DMS 273 treated with DMSO at 0.1 percent for 48 hours (cell line): ENCODE results near the gene MASTL.
A peak's percentile ranks its signal among the peaks of the same experiment; 100 is the strongest.
"Not testable (repeated sequence)": the region's sequence is repeated elsewhere in the genome, so short reads cannot be mapped to it uniquely, and the experiment has no call there.

Source experiments
- DNase-seq: peaks from one replicate; lab custom pipeline; 2025; lab: John Stamatoyannopoulos, UW

Gene MASTL

DNA sequence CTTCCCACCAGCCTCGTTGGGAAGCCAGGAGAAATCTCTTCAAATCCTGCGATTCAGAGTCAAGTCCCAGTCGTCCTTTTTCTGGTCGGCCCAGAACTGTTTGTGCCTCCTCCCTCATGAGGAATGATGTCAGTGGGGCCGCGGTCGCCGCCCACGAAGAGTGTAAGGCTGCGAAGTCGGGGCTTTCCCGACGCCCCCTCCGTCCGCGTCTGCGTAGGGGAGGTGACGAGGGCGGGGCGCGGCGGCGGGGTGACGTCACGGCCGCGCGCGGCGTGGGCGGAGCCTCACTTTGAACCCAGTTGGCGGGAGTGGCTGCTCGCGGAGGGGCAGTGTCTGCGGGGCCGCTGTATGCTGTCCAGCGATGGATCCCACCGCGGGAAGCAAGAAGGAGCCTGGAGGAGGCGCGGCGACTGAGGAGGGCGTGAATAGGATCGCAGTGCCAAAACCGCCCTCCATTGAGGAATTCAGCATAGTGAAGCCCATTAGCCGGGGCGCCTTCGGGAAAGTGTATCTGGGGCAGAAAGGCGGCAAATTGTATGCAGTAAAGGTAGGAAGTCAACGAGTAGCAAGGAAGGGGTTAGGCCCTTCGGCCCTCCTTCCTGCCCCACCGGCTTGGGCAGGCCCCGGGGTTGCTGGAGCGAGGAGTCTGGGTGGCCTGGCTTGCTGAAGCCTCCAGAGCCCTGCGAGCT, at the start of gene MASTL:
Gene MASTL, plus strand, starts transcription at position 287 of the 689 bp plus-strand sequence. Its CDS starts 75 bp downstream, at position 362.
- peak; percentile 58 for DNase-seq

DNA sequence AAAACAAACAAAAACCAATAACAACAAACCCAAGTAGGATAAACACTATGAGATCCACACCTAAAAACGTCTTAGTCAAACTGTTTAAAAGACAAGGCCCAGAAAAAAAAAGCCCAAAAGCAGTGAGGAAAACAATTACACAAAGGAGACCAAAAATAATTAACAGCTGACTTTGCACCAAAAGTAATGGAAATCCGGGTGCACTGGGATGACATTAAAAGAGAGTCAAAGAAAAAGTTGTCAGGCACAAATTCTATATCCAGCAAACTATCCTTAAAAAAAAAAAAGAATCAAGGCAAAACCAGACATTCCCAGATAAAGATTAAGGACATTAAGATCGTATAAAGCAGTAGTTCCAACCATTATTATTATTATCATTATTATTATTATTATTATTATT, 47.0 kb upstream of the MASTL start:
- DNase-seq = no peak

DNA sequence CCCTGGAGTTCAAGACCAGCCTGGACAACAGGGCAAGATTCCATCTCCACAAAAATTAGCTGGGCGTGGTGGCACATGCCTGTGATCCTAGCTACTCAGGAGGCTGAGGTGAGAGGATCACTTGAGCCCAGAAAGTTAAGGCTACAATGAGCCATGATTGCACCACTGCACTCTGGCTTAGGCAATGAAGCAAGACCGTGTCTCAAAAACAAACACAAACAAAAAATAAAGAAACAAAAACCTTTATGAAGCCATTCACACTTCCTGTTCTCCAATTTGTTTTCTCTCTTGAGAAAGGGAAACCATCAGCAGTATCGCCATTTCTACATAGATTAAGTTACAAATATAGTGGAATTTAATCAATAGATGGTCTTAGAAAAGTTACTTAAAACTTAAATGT, 20.8 kb upstream of the MASTL start:
- DNase-seq = no peak

DNA sequence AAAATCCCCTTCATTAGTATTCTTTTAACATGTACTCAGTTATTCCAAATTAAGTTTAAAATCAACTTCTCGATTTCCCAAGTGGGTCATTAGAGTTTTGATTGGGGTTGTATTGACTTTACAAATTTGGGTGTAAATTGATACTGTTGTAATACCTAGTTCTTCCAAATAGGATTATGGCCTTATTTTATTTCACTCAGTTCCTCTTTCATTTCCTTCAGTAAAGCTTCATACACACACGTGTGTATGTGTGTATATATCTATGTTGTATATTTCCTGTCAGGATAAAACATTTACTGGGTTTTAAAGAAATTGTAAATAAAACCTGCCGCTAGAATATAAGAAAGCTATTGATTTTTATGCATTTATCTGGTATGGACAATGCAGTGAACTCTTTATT, 16.9 kb upstream of the MASTL start:
- no peak for DNase-seq

DNA sequence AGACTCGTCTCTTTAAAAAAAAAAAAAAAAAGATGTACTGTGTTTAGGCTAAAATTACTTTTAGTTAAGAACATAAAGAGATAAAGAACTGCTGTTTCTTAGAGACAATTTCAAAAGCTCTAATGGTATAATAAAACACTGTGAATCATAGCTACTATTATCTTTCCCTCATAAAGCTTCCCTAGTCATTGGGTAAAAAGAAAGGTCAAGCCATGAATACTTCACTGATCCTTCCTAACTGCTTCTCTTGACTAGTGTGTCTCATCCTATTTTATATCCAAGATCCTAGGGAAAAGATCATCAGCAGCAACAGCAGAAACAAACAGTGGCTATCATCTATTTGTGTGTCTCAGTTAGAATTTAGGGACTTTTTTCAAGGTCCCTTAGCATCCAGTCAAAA, 11.5 kb upstream of the MASTL start:
- DNase-seq = no peak

DNA sequence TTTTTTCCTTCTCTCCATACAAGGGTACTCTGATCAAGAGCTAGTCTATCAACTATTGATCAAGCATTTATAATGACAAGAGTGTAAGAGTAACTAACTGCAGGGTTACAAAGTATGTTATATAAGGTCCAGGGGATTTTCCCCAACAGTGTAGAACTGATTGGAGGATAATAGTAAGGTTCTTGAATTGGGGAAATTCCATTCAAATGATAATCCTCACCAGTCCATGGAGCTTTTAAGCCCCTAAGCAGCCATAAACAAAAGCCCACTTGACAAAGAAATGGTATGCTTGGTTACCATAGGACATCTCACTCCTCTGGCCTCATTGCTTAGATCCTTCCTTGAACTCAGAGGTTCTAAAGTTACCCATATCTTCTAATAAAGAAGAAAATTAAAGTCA, 9.2 kb upstream of the MASTL start:
- DNase-seq = no peak

DNA sequence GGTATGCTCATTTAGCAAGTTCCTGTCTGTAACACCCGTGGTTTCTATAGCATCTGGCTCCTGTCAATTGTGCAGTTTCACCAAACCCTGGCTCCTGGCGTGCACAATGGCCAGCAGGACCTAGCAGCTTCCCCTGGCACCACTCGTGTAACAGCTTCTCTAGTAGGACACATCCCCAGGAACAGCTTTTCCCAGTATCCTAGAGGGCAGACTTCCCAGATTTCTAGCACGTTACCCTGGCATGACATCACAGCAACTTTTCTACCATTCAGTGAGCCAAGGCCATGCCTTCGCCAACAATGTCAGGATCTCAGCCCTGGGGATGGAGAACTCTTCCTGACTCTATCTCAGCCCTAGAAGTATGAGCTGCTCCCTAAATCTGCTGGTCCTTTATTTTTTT, 7.5 kb upstream of the MASTL start:
- no peak for DNase-seq

DNA sequence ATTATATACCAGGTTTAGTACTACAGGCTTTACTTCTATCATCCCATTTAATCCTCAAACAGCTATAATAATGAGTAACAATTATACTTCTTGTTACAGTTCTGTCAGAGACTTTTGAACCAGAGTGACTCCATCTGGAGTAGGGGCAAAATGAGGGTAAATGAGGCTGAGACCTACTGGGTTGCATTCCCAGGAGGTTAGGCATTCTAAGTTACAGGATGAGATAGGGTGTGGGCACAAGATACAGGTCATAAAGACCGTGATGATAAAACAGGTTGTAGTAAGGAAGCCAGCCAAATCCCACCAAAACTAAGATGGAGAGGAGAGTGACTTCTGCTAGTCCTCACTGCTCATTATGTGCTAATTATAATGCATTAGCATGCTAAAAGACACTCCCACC, 4.9 kb upstream of the MASTL start:
- DNase-seq = no peak

DNA sequence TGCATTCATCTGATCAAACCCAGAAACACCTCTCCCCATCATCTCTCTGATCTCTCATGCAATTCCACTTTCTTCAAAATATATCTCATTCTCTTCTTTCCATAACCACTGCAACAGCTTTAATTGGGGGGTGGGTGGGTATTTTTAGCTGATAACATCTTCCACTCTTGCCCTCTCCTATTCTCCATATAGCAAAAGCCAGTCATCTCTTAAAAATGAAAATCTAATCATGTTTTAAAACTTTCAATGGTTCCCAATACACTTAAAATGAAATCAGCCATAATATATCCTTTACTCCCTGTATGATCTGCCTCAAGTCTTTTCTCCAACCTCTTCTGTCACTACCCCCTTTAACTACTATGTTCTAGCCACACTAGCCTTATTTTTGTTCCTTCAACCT, 2.5 kb upstream of the MASTL start:
- no peak for DNase-seq

DNA sequence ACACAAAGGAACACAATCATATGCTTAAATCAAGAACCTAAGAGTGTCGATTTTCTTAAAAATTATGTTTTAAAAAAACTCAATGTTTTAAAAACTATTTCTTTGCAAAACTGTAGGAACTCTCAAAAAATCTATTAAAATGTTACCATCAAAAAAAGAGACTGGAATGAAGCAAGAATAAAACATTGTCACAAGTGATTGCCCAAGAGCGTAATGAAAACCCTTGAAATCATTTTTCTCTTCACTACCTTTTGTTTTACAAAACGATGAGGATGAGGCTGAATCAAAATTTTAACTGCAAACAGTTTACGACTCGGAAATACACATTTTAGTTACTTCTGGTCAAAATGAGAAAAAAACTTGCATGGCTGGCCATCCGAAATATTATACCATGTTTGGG, 1.8 kb upstream of the MASTL start:
- no peak for DNase-seq

DNA sequence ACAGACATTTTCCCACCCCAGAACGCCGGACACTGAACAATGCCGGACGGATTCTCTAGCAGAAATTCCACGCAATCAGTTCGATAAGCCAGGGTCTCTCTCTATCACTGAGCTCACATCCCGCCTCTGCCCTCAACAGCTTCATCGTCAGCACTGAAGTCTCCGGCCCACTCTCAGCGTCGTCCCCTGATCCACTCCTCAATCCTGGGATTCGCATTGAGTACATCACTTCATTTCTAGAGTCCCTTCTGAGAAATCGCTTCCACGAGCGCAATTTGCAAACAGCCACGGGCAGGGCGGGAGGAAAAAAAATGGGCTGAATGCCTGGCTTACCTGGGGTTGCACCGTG, 1.3 kb upstream of the MASTL start:
- no peak for DNase-seq

DNA sequence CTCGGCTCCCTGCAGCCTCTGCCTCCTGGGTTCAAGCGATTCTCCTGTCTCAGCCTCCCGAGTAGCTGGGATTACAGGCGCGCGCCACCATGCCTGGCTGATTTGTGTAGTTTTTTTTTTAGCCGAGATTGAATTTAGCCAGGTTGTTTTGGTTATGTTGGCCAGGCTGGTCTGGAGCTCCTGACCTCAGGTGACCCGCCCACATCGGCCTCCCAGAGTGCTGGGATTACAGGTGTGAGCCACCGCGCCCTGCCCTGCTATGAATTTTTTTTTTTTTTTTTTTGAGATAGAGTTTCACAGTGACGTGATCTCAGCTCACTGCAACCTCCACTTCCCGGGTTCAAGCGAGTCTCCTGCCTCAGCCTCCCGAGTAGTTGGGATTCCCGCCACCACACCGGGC, 1.4 kb downstream of the MASTL start:
- DNase-seq = not testable (repeated sequence)

DNA sequence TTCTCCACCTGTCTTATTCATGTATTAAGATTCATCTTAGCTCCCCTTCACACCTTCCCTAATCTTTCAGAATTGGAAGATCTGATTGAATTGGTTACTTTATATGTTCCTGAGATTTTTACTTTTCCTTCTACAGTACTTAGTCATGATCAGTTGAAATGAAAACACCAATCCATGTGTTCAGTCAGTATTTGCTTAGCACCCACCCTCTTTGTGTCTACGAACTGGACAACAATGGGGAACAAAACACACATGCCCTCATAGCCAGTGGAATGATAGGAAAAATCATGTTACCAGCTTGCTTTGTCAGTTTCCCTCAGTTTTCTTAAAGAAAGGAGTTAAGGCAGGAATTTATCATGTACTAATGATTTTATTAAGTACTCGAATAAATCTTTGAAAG, 2.0 kb downstream of the MASTL start:
- DNase-seq = no peak

DNA sequence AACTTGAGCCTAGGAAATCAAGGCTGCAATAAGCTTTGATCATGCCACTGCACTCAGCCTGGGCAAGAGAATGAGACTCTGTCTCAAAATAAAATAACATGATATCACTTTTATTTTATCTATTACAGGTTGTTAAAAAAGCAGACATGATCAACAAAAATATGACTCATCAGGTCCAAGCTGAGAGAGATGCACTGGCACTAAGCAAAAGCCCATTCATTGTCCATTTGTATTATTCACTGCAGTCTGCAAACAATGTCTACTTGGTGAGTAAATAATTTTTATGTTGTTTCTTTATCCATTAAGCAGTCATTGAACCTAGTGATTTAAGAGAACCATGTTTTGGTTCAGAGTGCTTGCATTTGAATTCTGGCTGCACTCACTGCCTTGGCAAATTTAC, 3.3 kb downstream of the MASTL start:
- no peak for DNase-seq

DNA sequence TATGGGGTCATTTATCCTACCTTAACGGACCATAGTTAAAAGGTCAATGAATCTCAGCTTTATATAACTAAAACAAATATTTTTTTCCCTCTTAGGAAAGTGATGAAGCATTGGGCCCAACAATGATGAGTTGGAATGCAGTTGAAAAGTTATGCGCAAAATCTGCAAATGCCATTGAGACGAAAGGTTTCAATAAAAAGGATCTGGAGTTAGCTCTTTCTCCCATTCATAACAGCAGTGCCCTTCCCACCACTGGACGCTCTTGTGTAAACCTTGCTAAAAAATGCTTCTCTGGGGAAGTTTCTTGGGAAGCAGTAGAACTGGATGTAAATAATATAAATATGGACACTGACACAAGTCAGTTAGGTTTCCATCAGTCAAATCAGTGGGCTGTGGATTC, 14.7 kb downstream of the MASTL start:
- DNase-seq = no peak

DNA sequence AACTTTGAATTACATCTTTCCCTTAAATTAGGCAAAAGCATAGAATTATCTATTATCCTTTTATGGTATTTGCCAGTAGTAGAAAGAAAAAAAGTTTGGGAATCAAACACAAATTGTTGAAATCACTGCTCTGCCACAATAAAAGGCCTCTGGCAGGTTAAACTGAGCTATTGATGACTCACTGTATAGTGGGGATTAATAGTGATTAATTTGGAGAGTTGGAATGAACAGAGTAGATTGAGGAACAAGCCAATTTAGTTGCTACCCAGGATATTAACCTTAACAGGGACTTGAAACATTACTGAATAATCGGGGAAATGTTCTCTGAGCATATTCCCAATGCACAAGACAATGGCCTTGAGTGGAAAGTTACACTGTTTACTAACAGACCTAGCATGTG, 33.1 kb downstream of the MASTL start:
- DNase-seq = no peak

DNA sequence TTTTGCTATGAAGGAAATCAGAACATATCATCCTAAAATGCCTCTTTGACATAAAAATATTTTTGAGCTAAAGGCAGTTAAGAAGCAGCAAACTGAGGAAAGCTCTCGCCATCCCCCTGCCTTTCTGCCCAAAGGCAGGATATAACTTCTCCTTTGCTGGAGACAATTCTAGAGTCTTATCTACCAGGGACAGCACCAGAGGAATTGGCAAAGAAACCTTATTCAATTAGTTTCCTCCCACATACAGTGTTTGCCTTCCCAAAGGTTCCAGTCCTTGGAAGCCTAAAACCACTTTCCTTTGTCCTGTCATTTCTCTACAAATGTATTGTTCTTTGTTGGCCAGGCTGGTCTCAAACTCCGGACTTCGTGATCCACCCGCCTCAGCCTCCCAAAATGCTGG, 33.7 kb downstream of the MASTL start:
- DNase-seq = no peak

DNA sequence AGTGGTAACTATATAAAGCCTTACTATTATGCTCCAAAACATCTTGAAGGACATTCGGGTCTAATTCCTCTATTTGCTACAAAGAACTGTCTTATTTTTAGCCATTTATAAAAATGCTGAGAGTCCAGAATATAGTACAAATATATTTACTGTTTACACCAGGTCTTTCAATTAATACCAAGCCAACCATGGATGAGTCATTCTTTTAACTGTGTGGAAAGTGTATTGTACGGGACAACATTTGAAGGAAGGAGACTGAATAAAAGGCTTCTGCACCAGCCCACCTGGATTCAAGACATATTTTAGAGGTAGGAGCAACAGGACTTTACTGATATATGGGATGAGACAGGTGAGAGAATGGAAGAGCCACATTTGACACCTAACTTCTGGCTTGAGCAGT, 35.4 kb downstream of the MASTL start:
- no peak for DNase-seq

DNA sequence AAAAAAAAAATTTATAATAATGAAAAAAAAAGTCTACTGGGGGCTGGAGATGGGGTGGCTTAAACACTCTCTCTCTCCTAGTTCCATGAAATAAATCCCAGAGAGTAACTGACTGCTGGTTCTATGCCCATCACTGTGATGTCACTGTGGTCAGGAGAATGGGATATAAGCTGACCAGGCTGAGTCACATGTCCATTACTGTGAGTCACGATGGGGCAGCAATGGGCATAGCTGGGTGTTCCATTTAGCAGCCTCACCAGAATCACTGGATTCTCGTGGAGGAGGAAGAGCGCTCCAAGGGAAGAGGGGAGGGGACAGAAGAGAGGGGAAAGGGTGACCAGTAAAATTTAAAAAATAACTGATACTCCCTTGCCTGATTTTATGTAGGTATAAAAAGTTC, 37.1 kb downstream of the MASTL start:
- DNase-seq = no peak

DNA sequence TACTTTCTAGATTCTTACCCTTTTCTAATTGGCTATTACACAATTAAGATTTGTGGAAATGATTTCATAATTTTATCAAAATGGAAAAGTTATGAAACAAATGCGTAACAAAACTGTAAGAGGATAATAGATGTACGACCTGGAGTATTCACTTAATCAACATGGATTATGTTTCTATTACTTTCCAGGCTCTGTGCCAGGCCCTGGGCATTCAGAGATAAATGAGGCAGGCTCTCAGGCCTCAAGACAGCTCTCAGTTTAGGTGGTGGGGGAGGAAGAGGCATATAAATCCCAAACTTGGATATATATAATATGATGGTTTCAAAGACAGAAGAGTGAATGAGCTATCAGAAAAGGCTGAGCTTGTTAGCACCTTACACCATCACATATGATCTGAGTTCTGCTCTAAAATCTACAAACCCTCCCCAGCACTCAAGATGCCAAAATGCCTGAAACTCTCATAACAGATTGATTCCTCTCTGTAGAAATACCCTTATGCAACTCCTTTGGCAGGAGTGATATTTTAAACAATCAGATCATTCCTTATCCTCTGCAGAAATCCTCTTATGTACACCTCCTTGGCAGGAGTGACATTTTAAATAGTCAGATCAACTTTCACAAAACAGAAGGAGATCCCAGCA, 42.9 kb downstream of the MASTL start:
- DNase-seq = no peak

DNA sequence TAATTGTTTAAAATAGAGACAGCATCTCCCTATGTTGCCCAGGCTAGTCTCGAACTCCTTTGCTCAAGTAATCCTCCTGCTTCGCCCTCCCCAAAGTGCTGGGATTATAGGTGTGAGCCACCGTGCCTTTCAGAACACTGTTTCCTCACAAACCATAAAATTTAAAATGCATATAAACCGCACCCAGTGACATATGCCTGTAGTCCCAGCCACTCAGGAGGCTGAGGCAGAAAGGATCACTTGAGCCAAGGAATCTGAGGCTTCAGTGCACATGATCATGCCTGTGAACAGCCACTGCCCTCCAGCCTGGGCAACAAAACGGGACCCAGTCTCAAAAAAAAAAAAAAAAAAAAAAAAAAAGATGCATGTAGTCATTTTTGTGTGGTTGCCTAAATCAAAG, 48.7 kb downstream of the MASTL start:
- no peak for DNase-seq

DNA sequence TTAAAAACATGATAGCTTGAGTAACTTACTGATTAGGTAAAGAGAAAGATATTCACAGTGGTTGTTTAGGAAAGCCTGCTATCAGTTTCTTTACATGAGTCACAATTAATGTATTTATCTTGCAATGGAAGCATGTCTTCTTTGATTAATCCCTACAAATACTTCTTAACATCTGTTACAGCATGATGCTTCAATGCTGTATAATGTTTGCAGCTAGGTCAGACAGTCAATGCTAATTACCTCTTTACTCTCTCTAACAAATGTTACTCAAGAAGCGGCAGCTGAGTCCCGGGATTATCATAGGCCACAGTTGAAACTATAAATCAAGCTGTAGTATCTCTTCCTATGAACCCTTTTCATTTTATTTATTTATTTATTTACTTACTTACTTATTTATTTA, 52.2 kb downstream of the MASTL start:
- no peak for DNase-seq

DNA sequence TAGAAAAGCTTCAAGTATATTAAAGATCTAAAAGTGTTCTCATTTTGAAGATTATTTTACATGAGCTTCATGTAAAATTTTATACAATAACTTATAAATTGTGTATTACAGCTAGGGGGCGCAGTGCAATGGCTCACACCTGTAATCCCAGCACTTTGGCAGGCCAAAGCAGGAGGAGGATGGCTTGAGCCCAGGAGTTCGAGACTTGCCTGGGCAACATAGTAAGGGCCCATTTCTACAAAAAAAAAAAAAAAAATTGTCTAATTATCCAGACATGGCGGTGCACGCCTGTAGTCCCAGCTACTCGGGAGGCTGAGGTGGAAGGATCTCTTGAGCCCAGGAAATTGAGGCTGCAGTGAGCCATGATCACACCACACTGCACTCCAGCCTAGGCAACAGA, 68.8 kb downstream of the MASTL start:
- DNase-seq = no peak

DNA sequence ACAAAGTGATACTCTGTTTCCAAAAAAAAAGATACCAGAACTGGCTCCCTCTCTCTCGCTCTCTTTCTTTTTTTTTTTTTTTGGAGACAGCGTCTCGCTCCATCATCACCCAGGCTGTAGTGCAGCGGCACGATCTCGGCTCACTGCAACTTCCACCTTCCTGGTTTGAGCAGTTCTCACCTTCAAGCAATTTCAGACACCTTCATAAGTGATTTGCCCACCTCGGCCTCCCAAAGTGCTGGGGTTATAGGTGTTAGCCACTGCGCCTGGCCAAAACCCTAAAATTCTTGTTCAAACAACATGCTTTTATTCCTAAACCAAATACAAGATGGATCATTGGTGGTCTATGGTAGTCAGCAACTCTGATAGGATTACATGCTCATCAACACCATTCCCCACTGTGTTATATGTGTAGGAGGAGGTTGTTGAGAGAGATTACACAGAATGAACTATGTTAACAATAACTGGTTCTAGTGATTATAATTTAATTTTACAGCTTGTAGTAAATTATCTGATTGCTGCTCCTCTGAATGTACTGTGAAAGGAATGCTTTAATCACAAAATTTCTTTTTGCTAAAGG, 69.9 kb downstream of the MASTL start:
- no peak for DNase-seq
